Osteoblast (primary cell): ENCODE measurements around the gene SPP2. TPM values are rescaled to one million over a fixed set of nuclear protein-coding genes. Genes with fewer than 3 reads are reported as not detected.

Source experiments
- DNase-seq: peaks from one replicate; pipeline ENCODE4 v3.0.0; 2011; ENCODE audit warnings: low spot score, mixed read lengths; ENCODE audit not compliant: insufficient read length; ENCODE audit errors: missing footprints
- H2AFZ ChIP-seq: 2 replicates; pipeline ENCODE4 v1.6.0; 2011; ENCODE audit warnings: mild to moderate bottlenecking, low read length
- H3K27ac ChIP-seq: 2 replicates; pipeline ENCODE4 v1.5.1; 2011; ENCODE audit warnings: mild to moderate bottlenecking, low read depth, low read length, moderate library complexity
- H3K27me3 ChIP-seq: 2 replicates; pipeline ENCODE4 v1.6.0; 2012; ENCODE audit warnings: mild to moderate bottlenecking, control low read depth, inconsistent platforms, low read length, moderate library complexity; ENCODE audit not compliant: insufficient read depth
- H3K36me3 ChIP-seq: 2 replicates; pipeline ENCODE4 v1.5.1; 2011; ENCODE audit warnings: mild to moderate bottlenecking, low read length, control low read depth, moderate library complexity; ENCODE audit not compliant: insufficient read depth
- H3K4me1 ChIP-seq: 2 replicates; pipeline ENCODE4 v1.5.1; 2011; ENCODE audit warnings: mild to moderate bottlenecking, low read length, control low read depth, moderate library complexity; ENCODE audit not compliant: insufficient read depth
- H3K4me2 ChIP-seq: 2 replicates; pipeline ENCODE4 v1.6.0; 2011; ENCODE audit warnings: mild to moderate bottlenecking, low read length; ENCODE audit not compliant: insufficient read depth
- H3K4me3 ChIP-seq: fragments of 200-600 bp; sonication (generic); 3 replicates; pipeline ENCODE4 v1.5.1; 2012; ENCODE audit warnings: mild to moderate bottlenecking, low read length, inconsistent platforms; ENCODE audit not compliant: insufficient read depth
- H3K79me2 ChIP-seq: 2 replicates; pipeline ENCODE4 v1.6.0; 2012; ENCODE audit warnings: mild to moderate bottlenecking, low read length, control low read depth, inconsistent platforms; ENCODE audit not compliant: insufficient read depth
- H3K9me3 ChIP-seq: 2 replicates; pipeline ENCODE4 v1.5.1; 2011; ENCODE audit warnings: low read depth, low read length, control low read depth
- H4K20me1 ChIP-seq: 2 replicates; pipeline ENCODE4 v1.6.0; 2012; ENCODE audit warnings: mild to moderate bottlenecking, low read length, control low read depth; ENCODE audit not compliant: insufficient read depth
- total RNA-seq: library from RNA; depleted of rRNA; stranded (reverse); fragments of >200 nt; gene quantifications from 2 replicates; pipeline ENCODE4 v1.2.3, GENCODE V29; 2012
- TF ChIP-seq, protein P1 (sequence below): IDR thresholded peaks from 2 replicates; pipeline ENCODE4 v1.5.1; 2011; ENCODE audit warnings: mild to moderate bottlenecking, low read depth, low read length, moderate library complexity; ENCODE audit errors: extremely low read depth

The SPP2 gene
- total RNA-seq, 1 donor = not detected

DNA sequence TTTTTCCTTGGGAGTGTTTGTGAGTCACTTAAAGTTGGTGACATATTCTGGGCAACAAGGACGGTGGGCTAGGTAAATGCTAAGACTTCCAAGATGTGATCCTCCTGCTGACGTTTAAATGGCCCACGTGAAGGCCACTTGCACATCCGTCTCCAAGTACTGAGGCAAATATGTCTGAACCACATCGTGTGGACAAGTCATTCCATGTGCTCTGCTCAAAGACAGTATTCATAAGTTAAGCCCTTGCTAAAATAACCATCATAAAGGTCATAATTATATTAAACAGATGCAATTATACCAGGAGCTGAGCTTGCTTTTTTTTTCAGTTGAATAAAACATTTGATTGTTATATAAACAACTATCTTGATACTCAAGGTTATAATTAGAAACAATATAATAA, 44.8 kb downstream of the SPP2 start:
- Histone ChIP-seq H3K36me3 (no peaks in the 10 kb centered on the region), H4K20me1 (no peaks in the 10 kb centered on the region), H3K79me2 (no peaks in the 10 kb centered on the region), H3K4me3 (no peak overlapping the region), H3K27me3 (peaks cover 13% of the 10 kb centered on the region), H3K27ac (no peak overlapping the region), H2AFZ (no peak overlapping the region), H3K4me1 (peaks cover 6% of the 10 kb centered on the region), H3K4me2 (no peak overlapping the region), H3K9me3 (no peaks in the 10 kb centered on the region)
- no peak for DNase-seq
- TF ChIP-seq, protein P1, sequence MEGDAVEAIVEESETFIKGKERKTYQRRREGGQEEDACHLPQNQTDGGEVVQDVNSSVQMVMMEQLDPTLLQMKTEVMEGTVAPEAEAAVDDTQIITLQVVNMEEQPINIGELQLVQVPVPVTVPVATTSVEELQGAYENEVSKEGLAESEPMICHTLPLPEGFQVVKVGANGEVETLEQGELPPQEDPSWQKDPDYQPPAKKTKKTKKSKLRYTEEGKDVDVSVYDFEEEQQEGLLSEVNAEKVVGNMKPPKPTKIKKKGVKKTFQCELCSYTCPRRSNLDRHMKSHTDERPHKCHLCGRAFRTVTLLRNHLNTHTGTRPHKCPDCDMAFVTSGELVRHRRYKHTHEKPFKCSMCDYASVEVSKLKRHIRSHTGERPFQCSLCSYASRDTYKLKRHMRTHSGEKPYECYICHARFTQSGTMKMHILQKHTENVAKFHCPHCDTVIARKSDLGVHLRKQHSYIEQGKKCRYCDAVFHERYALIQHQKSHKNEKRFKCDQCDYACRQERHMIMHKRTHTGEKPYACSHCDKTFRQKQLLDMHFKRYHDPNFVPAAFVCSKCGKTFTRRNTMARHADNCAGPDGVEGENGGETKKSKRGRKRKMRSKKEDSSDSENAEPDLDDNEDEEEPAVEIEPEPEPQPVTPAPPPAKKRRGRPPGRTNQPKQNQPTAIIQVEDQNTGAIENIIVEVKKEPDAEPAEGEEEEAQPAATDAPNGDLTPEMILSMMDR = no peak

DNA sequence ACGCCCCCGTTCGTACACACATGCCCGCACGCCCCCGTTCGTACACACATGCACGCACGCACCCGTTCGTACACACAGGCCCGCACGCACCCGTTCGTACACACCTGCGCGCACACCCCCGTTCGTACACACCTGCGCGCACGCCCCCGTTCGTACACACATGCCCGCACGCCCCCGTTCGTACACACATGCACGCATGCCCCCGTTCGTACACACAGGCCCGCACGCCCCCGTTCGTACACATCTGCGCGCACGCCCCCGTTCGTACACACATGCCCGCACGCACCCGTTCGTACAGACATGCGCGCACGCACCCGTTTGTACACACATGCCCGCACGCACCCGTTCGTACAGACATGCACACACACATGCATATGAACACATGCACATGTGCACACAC, 45.7 kb downstream of the SPP2 start:
- Histone ChIP-seq H3K79me2 (no peaks in the 10 kb centered on the region), H3K27ac (no peak overlapping the region), H3K4me3 (no peak overlapping the region), H3K9me3 (no peaks in the 10 kb centered on the region), H4K20me1 (no peaks in the 10 kb centered on the region), H2AFZ (no peak overlapping the region), H3K4me1 (peaks cover 6% of the 10 kb centered on the region), H3K4me2 (no peak overlapping the region), H3K36me3 (no peaks in the 10 kb centered on the region), H3K27me3 (peaks cover 12% of the 10 kb centered on the region)
- DNase-seq = no peak
- TF ChIP-seq, protein P1 = no peak

DNA sequence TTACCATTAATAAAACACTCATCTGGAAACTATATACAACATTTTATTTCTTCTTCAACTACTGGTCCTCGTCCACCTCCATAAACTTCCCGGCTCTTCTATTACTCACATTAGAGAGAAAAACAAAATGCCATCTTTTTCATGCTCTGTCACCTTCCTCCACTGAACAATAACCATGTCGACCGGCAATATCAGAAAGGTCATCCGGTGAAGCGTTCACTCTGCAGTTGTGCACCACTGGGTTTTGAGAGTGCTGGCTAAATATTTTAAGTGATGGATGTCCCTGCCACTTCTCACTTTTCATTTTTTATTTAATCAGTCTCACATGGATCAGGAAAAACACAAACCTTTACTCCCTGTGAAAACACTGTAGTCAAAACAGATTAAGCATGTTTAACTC, 48.2 kb downstream of the SPP2 start:
- Histone ChIP-seq H3K9me3 (no peaks in the 10 kb centered on the region), H3K27ac (no peak overlapping the region), H4K20me1 (no peaks in the 10 kb centered on the region), H2AFZ (no peak overlapping the region), H3K27me3 (peaks cover 6% of the 10 kb centered on the region), H3K4me3 (no peak overlapping the region), H3K4me2 (no peak overlapping the region), H3K4me1 (no peaks in the 10 kb centered on the region), H3K79me2 (no peaks in the 10 kb centered on the region), H3K36me3 (no peaks in the 10 kb centered on the region)
- no peak for DNase-seq
- TF ChIP-seq, protein P1 = no peak

DNA sequence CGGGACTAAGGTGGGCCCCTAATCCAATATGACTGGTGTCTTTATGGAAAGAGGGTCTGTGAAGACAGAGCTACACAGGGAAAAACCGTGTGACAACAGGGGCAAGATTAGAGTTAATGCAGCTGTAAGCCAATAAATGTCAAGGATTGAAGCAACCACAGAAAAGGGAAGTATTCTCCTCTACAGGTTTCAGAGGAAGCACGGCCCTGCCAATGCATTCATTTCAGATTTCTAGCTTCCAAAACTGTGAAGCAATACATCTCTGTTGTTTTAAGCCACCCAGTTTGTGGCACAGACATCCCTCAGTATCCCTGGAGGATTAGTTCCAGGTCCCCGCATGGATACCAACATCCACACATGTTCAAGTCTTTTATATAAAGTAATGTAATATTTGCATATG, 48.8 kb downstream of the SPP2 start:
- H3K27ac ChIP-seq = no peak overlapping the region

More for the DNA sequence above, 48.8 kb downstream of the SPP2 start:
- TF ChIP-seq, protein P1 = no peak
- DNase-seq = no peak
- no peaks in the 10 kb centered on the region for H3K9me3 ChIP-seq
- H3K27me3 ChIP-seq = peaks cover 6% of the 10 kb centered on the region
- no peak overlapping the region for H3K4me3 ChIP-seq
- no peaks in the 10 kb centered on the region for H3K36me3 ChIP-seq
- H3K4me1 ChIP-seq = no peaks in the 10 kb centered on the region
- no peaks in the 10 kb centered on the region for H4K20me1 ChIP-seq
- H3K79me2 ChIP-seq = no peaks in the 10 kb centered on the region
- no peak overlapping the region for H2AFZ ChIP-seq
- no peak overlapping the region for H3K4me2 ChIP-seq
